Neural cell (in vitro differentiated cells): ENCODE data around the gene SYCP2.

Experiments
- CTCF ChIP-seq: fragments of 450-650 bp; IDR thresholded peaks from 2 replicates; pipeline ENCODE4 v1.5.1; 2014; ENCODE audit warnings: antibody characterized with exemption, mild to moderate bottlenecking, moderate library complexity; ENCODE audit not compliant: poor library complexity, severe bottlenecking
- EZH2 ChIP-seq: fragments of 200-600, 300-800 bp; shearing (Covaris generic), sonication (generic); IDR thresholded peaks from 2 replicates; pipeline ENCODE4 v1.6.1; 2014; ENCODE audit warnings: antibody characterized with exemption, low read length, borderline replicate concordance, mild to moderate bottlenecking; ENCODE audit not compliant: insufficient read depth, poor library complexity, severe bottlenecking
- POLR2AphosphoS5 ChIP-seq: IDR thresholded peaks from 2 replicates; pipeline ENCODE4 v1.6.1; 2012
- RAD21 ChIP-seq: fragments of 450-650 bp; conservative IDR thresholded peaks from 2 replicates; pipeline ENCODE4 v1.6.1; 2014; ENCODE audit warnings: antibody characterized with exemption, mild to moderate bottlenecking, moderate library complexity
- TAF1 ChIP-seq: IDR thresholded peaks from 2 replicates; pipeline ENCODE4 v1.6.1; 2012; ENCODE audit warnings: low read depth

GRCh38 chr20:59884494-59884893 is 48.9 kb downstream of the SYCP2 start:
- no peak for TF ChIP-seq CTCF
- TF ChIP-seq POLR2AphosphoS5, result no peak
- TF ChIP-seq RAD21, result no peak
- TF ChIP-seq EZH2, result no peak
- TF ChIP-seq TAF1, result no peak
